Bronchial epithelial cell (primary cell): ENCODE data around the gene PTPRE. TPM values are rescaled to one million over a fixed set of nuclear protein-coding genes. Genes with fewer than 3 reads are reported as not detected.

ENCODE experiments used
- DNase-seq: peaks from one replicate; pipeline ENCODE4 v3.0.0-alpha.2; 2010; ENCODE audit warnings: low read depth
- FAIRE-seq: peaks from 2 replicates; lab custom pipeline; 2011; peaks lifted over from hg19 to GRCh38; lab: Jason Lieb, UNC
- H3K27me3 ChIP-seq: 2 replicates; pipeline ENCODE4 v1.5.1; 2011; ENCODE audit warnings: low read length; ENCODE audit not compliant: control insufficient read depth, insufficient read depth
- H3K36me3 ChIP-seq: 2 replicates; pipeline ENCODE4 v1.5.1; 2011; ENCODE audit warnings: low read length; ENCODE audit not compliant: control insufficient read depth, insufficient read depth
- H3K4me3 ChIP-seq: 2 replicates; pipeline ENCODE4 v1.5.1; 2011; ENCODE audit warnings: mild to moderate bottlenecking, low read depth, low read length, control low read depth
- CTCF ChIP-seq: IDR thresholded peaks from 2 replicates; pipeline ENCODE4 v1.5.1; 2011; ENCODE audit warnings: mild to moderate bottlenecking, moderate library complexity, low read length, control low read depth, inconsistent platforms; ENCODE audit not compliant: insufficient read depth, severe bottlenecking
- total RNA-seq: library from RNA; depleted of rRNA; stranded (reverse); fragments of >200 nt; gene quantifications from 2 replicates; pipeline ENCODE4 v1.2.1, GENCODE V29; 2014

Gene PTPRE
- total RNA-seq, 1 donor from 2014 or later: 7.9 TPM

GRCh38 chr10:127884501-127884900 is 22.4 kb upstream of the PTPRE start:
- FAIRE-seq (no peak), DNase-seq (no peak)
- no peaks in the 10 kb centered on the region for H3K36me3 ChIP-seq
- no peak for TF ChIP-seq CTCF
- no peaks in the 10 kb centered on the region for H3K27me3 ChIP-seq
- no peak overlapping the region for H3K4me3 ChIP-seq

- no peak for DNase-seq
These were observed 20.4 kb upstream of the PTPRE start for GRCh38 chr10:127886371-127887051.

GRCh38 chr10:127887541-127888415 is 19.1 kb upstream of the PTPRE start:
- H3K27me3 ChIP-seq: no peaks in the 10 kb centered on the region
- no peak for TF ChIP-seq CTCF
- FAIRE-seq (no peak), DNase-seq (no peak)
- H3K4me3 ChIP-seq: no peak overlapping the region
- H3K36me3 ChIP-seq: no peaks in the 10 kb centered on the region

More at GRCh38 chr10:127886371-127887051, 20.4 kb upstream of the PTPRE start:
- no peaks in the 10 kb centered on the region for H3K36me3 ChIP-seq
- FAIRE-seq: no peak
- no peak for TF ChIP-seq CTCF
- H3K4me3 ChIP-seq: no peak overlapping the region
- H3K27me3 ChIP-seq: no peaks in the 10 kb centered on the region

GRCh38 chr10:127888521-127889312 is 18.2 kb upstream of the PTPRE start:
- no peak for DNase-seq
- TF ChIP-seq CTCF: no peak
- H3K36me3 ChIP-seq: no peaks in the 10 kb centered on the region
- H3K4me3 ChIP-seq: no peak overlapping the region
- FAIRE-seq: peak; percentile 40
- H3K27me3 ChIP-seq: no peaks in the 10 kb centered on the region

- Histone ChIP-seq H3K4me3 (no peak overlapping the region), H3K36me3 (no peaks in the 10 kb centered on the region), H3K27me3 (no peaks in the 10 kb centered on the region)
- DNase-seq: peak; percentile 68
- TF ChIP-seq CTCF: no peak
- peak; percentile 83 for FAIRE-seq
These were observed 17.2 kb upstream of the PTPRE start for GRCh38 chr10:127889605-127890195.
